ENCODE data around the gene AIM2. TPM values are rescaled to one million over a fixed set of nuclear protein-coding genes. Genes with fewer than 3 reads are reported as not detected.
"Not testable (repeated sequence)": the region's sequence is repeated elsewhere in the genome, so short reads cannot be mapped to it uniquely, and the experiment has no call there.

AIM2 gene
- total RNA-seq, 1 donor from 2014 or later = 5.3 TPM

DNA sequence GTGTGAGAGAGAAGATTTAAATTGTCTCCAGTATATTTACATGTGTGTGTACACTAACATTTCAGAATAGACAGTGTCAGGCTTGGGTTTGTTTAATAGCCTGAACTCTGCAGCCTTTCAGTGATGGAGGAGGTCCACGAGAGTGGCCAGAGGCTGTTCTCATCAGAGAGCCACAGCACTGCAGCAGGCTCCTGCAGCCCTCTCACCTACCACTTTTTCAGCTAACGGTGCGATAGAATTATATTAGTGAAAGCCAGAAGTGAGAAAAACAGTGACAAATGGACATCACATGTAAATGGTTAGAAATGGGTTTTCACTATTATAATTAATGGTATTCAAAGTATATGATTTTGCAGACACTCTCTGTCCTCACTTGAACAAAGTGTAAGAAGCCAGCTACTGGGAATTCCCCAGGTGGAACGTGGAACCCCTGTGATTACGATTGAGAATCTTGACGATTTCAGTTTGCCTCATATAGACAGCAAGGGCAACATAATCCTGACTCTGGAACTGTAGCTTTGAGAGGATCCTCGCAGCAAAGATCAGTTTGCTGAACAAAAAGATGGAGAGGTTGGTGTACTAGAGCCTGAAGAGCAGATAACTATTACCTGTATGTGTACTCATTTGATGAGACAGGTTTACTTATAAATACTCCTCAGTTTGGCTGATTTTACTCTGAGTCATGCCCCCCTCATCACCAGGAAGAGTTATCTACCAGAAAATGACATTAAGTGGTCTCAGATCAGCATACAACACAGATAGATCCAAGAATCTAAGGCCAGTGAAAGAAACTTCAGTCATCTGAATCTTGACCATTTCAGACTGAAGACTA is 35.5 kb downstream of the AIM2 start:
- Mint-ChIP-seq H3K4me3 (ENCODE audit: unreplicated experiment) (no peak overlapping the region), H3K36me3 (ENCODE audit: unreplicated experiment) (no peaks in the 10 kb centered on the region), H3K9me3 (ENCODE audit: unreplicated experiment) (no peaks in the 10 kb centered on the region), H3K27me3 (ENCODE audit: unreplicated experiment) (no peaks in the 10 kb centered on the region), H3K27ac (ENCODE audit: unreplicated experiment) (no peak overlapping the region), H3K4me1 (ENCODE audit: low read depth, unreplicated experiment) (no peaks in the 10 kb centered on the region)
- no peak for DNase-seq
- TF ChIP-seq, protein P1, sequence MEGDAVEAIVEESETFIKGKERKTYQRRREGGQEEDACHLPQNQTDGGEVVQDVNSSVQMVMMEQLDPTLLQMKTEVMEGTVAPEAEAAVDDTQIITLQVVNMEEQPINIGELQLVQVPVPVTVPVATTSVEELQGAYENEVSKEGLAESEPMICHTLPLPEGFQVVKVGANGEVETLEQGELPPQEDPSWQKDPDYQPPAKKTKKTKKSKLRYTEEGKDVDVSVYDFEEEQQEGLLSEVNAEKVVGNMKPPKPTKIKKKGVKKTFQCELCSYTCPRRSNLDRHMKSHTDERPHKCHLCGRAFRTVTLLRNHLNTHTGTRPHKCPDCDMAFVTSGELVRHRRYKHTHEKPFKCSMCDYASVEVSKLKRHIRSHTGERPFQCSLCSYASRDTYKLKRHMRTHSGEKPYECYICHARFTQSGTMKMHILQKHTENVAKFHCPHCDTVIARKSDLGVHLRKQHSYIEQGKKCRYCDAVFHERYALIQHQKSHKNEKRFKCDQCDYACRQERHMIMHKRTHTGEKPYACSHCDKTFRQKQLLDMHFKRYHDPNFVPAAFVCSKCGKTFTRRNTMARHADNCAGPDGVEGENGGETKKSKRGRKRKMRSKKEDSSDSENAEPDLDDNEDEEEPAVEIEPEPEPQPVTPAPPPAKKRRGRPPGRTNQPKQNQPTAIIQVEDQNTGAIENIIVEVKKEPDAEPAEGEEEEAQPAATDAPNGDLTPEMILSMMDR (IDR thresholded peaks at IDR 0.05; ENCODE audit: partially characterized antibody, unreplicated experiment) = no peak

DNA sequence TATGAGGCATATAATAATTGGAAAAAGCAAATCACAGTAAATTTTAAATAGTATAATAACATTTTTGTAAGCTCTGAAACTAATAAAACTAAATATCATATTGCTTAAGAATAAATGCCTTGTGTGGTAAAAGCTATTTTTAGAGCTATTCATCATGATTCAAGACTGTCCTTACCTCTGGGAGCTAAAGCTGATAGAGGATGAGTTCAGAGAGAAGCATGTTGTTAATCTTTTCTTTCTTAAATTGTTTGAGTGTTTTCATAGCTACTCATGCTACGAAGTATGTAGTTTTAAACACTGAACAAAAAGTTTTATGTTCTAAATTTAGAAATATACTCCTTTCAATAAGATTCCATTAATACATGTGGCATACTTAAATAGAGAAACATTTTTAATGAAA is 36.4 kb downstream of the AIM2 start:
- H3K4me3 Mint-ChIP-seq (ENCODE audit: unreplicated experiment) = no peak overlapping the region
- no peaks in the 10 kb centered on the region for H3K27me3 Mint-ChIP-seq (ENCODE audit: unreplicated experiment)
- H3K36me3 Mint-ChIP-seq (ENCODE audit: unreplicated experiment) = no peaks in the 10 kb centered on the region
- H3K4me1 Mint-ChIP-seq (ENCODE audit: low read depth, unreplicated experiment) = no peaks in the 10 kb centered on the region
- H3K27ac Mint-ChIP-seq (ENCODE audit: unreplicated experiment) = no peak overlapping the region
- DNase-seq = no peak
- H3K9me3 Mint-ChIP-seq (ENCODE audit: unreplicated experiment) = no peaks in the 10 kb centered on the region
- TF ChIP-seq, protein P1 (IDR thresholded peaks at IDR 0.05; ENCODE audit: partially characterized antibody, unreplicated experiment) = no peak

DNA sequence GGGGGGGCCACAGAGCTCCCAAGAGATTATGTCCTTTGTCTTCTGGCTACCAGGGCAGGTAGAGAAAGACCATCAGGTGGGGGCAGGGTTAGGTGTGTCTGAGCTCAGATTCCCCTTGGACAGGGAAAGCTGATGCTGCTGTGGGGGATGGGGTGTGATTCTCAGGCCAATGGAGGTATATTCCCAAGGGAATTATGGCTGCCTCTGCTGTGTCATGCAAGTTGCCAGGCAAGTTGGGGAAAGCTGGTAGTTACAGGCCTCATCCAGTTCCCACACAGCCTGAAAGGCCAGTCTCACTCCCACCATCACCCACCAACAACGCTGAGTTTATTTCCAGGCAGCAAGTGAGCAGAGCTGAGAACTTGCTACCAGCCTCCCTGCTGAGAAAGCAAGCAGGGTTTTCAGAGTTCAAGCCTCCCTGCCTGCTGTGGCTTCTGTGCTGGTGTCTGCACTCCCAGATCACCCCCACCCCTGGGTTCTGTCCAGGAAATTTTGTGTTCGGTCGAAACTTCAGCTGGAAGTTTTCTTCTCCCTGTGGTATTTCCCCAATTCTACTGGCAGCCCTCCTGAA is 45.6 kb downstream of the AIM2 start:
- DNase-seq = no peak
- H3K4me1 Mint-ChIP-seq (ENCODE audit: low read depth, unreplicated experiment) = peaks cover 1% of the 10 kb centered on the region
- peaks cover 7% of the 10 kb centered on the region for H3K36me3 Mint-ChIP-seq (ENCODE audit: unreplicated experiment)
- H3K4me3 Mint-ChIP-seq (ENCODE audit: unreplicated experiment) = no peak overlapping the region
- H3K9me3 Mint-ChIP-seq (ENCODE audit: unreplicated experiment) = no peaks in the 10 kb centered on the region
- H3K27me3 Mint-ChIP-seq (ENCODE audit: unreplicated experiment) = peaks cover 2% of the 10 kb centered on the region
- H3K27ac Mint-ChIP-seq (ENCODE audit: unreplicated experiment) = no peak overlapping the region
- TF ChIP-seq, protein P1 (IDR thresholded peaks at IDR 0.05; ENCODE audit: partially characterized antibody, unreplicated experiment) = no peak

DNA sequence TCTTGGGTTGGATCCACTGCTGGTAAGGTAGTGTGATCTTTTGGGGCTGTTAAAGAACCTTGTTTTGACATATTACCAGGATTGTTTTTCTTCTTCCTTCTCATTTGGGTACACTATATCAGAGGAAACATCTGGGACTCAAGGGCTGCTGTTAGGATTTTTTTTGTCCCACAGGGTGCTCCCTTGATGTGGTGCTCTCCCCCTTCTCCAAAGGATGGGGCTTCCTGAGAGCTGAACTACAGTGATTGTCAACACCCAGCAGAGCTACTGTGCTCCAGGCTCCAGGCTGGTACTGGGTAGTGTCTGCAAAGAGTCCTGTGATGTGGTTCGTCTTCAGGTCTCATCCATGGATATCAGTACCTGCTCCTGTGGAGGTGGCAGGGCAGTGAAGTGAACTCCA is 46.3 kb downstream of the AIM2 start:
- Mint-ChIP-seq H3K4me1 (ENCODE audit: low read depth, unreplicated experiment) (peaks cover 1% of the 10 kb centered on the region), H3K4me3 (ENCODE audit: unreplicated experiment) (no peak overlapping the region), H3K27me3 (ENCODE audit: unreplicated experiment) (peaks cover 3% of the 10 kb centered on the region), H3K36me3 (ENCODE audit: unreplicated experiment) (peaks cover 7% of the 10 kb centered on the region), H3K9me3 (ENCODE audit: unreplicated experiment) (no peaks in the 10 kb centered on the region), H3K27ac (ENCODE audit: unreplicated experiment) (no peak overlapping the region)
- no peak for DNase-seq
- TF ChIP-seq, protein P1 (IDR thresholded peaks at IDR 0.05; ENCODE audit: partially characterized antibody, unreplicated experiment) = no peak

DNA sequence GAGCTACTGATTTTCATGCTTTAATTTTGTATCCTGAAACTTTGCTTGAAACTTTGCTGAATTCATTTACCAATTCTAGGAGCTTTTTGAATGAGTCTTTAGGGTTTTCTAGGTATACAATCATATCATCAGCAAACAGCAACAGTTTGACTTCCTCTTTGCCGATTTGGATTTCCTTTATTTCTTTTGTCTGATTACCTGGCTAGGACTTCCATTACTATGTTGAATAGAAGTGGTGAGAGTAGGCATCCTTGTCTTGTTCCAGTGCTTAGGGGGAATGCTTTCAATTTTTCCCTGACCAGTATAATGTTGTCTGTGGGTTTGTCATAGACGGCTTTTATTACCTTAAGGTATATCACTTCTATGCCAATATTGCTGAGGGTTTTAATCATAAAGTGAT is 49.7 kb downstream of the AIM2 start:
- not testable (repeated sequence) for H3K4me3 Mint-ChIP-seq (ENCODE audit: unreplicated experiment); H3K27ac Mint-ChIP-seq (ENCODE audit: unreplicated experiment); H3K9me3 Mint-ChIP-seq (ENCODE audit: unreplicated experiment); H3K36me3 Mint-ChIP-seq (ENCODE audit: unreplicated experiment); H3K4me1 Mint-ChIP-seq (ENCODE audit: low read depth, unreplicated experiment); H3K27me3 Mint-ChIP-seq (ENCODE audit: unreplicated experiment); DNase-seq

Measured in glutamatergic neuron (in vitro differentiated cells).